Measurements from ENCODE around the gene CHGA.

GRCh38 chr14:92925446-92925845 lies 2.5 kb downstream of the CHGA start:
- TF ChIP-seq EP300 (IDR thresholded peaks at IDR 0.05; ENCODE audit: borderline replicate concordance in 1 of 2, low read depth in 2 of 2, low read length in 2 of 2) (no peak), EZH2 (IDR thresholded peaks at IDR 0.05; ENCODE audit: low read depth, low read length, severe bottlenecking) (no peak), RNF2 (IDR thresholded peaks at IDR 0.05; ENCODE audit: borderline replicate concordance, low read depth, low read length, missing control alignments, poor library complexity, severe bottlenecking) (no peak), CTCF (IDR thresholded peaks at IDR 0.05; ENCODE audit: control extremely low read depth in 1 of 3, insufficient read depth in 1 of 3, low read depth in 1 of 3, low read length in 3 of 3) (no peak), POLR2AphosphoS5 (IDR thresholded peaks at IDR 0.05; ENCODE audit: low read depth, low read length) (no peak), TBP (IDR thresholded peaks at IDR 0.05; ENCODE audit: low read depth, low read length) (no peak), USF2 (IDR thresholded peaks at IDR 0.05; ENCODE audit: low read length) (no peak)

All from H1 (cell line).